Heart left ventricle (tissue), 13 donors: ENCODE results near the gene GOLGA1.

Experiments used
- POLR2A ChIP-seq, 2 donors: fragments of 450-650 bp; IDR thresholded peaks; one replicate each; pipeline ENCODE4 v1.6.1; 2017; ENCODE audit warnings: antibody characterized with exemption in 2 of 2, mild to moderate bottlenecking in 2 of 2, moderate library complexity in 2 of 2
- TF ChIP-seq, protein P1 (sequence below), 12 donors: fragments of 200-600 bp; sonication (generic) in 4 of 12; IDR thresholded peaks; one replicate each; pipeline versions ENCODE4 v1.5.0 to v1.8.0; 2018 to 2022; ENCODE audit warnings: antibody characterized with exemption in 12 of 12, mild to moderate bottlenecking in 5 of 12
- donor health status: ischemic (EF 13 %, LVEDD 7.1; RV severe dilation, severe dysfunction).
- donor health status: DM: no; HTN: yes; CAD: no.
- donor health status: DM: no; HTN: no; CAD: no.
- donor health status: ischemic (EF 25% LVEDD 6.9; RV normal size, moderate dysfunction).
- donor health status: ischemic (EF 25% LVEDD 5.7; RV mildly dilated, moderate dysfunction).
- donor health status: ischemic (EF 35%, LVEDD 5.7; RV mildly dilated, moderate dysfunction).
- donor health status: nonischemic (EF 11% LVEDD 7.7; RV severe dilation, severe dysfunction).
- donor health status: DM: yes; HTN: yes; CAD: no.
- donor health status: PGD.
- donor health status: ischemic (EF 29% LVEDD 5.4; RV normal size, mild dysfunction).
- donor health status: nonischemic (EF 23%, LVEDD 6.1; RV moderate dilation, normal function).

DNA sequence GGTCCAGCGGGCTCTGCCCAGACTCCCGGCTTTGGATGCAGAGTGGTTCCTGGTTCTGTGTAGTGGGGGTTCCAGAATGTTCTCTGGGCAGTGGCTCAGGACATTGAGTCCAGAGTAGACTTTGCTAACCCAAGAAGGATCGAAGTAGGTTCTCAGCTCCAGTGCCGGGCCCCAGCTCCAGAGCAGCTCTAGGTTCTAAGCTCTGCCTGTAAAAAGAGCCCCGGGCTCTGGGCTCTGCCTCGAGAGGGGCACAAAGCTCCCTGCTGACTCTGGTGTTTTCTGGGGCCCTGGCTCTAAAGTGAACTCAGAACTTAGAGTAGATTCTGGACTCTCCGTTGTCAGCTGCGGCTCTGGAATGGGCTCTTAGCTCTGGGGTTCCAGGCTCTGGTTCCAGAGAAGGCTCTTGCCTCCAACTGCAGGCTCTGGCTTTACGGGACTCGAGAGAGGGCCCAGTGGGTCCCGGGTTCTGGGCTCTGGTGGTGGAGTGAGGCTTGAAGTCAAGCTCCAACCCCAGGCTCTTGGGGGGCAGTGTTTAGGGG, 87.2 kb downstream of the GOLGA1 start:
- TF ChIP-seq, protein P1, sequence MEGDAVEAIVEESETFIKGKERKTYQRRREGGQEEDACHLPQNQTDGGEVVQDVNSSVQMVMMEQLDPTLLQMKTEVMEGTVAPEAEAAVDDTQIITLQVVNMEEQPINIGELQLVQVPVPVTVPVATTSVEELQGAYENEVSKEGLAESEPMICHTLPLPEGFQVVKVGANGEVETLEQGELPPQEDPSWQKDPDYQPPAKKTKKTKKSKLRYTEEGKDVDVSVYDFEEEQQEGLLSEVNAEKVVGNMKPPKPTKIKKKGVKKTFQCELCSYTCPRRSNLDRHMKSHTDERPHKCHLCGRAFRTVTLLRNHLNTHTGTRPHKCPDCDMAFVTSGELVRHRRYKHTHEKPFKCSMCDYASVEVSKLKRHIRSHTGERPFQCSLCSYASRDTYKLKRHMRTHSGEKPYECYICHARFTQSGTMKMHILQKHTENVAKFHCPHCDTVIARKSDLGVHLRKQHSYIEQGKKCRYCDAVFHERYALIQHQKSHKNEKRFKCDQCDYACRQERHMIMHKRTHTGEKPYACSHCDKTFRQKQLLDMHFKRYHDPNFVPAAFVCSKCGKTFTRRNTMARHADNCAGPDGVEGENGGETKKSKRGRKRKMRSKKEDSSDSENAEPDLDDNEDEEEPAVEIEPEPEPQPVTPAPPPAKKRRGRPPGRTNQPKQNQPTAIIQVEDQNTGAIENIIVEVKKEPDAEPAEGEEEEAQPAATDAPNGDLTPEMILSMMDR (IDR thresholded peaks at IDR 0.05) = no peak
- no peak for TF ChIP-seq POLR2A (IDR thresholded peaks at IDR 0.05)
